GM19463 (cell line): ENCODE results near the gene DISP1.

Experiments
- ATAC-seq: cut with Tn5 transposase; IDR thresholded peaks from one replicate; pipeline ENCODE4 v1.9.1; 2021; ENCODE audit warnings: mild to moderate bottlenecking, moderate library complexity; ENCODE audit not compliant: unreplicated experiment

The DISP1 gene

DNA sequence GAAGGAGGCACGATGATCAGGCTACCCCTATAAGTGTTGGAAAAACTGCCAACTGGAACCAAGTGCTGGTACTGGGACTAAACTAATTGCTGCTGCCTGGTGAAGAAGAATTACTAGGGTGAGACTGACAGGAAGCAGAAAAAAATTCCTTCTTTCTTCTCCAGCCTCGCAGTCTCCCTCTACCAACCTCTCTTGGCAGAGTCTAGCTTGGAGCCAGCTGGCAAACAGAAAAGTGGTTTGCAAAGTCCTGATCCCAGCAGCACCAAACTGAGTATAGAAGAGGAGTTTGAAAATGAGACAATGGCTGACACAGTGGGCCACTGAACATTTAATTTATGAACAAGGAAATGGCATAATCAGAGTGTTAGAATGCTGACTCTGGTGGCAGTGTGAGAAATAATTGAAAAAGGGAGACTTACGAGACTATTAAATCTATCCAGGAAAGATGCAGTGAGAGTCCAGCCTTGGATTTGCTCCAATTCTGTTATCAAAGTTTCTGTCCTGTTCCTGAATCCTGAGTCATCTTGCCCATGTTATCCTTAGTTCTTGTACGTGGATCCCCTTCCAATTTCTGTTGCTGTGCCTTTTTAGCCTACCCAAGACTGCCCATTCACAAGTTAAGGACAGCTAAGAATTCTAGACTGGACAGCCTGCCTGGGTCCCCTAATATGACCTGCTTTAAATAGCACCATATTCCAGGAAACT lies 23.7 kb upstream of the DISP1 start:
- ATAC-seq, result no peak

DNA sequence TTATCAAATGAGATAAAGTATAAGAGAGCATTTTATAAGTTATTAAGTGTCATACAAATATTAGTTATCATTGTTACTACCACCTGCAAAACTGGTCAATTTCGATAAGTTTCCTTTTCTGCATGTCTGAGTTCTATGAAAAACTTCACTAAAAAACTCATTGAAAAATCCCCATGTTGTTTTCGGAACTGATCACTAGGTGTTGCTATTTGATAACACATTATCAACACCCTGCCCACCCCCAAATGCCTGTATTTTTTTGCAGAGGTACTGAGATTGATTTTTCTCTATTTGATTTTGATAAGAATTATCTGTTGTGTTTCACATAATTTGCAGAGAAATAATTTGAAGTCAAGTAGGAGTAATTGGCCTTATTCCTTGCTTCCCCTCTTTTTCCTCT lies 22.1 kb upstream of the DISP1 start:
- ATAC-seq, result no peak

- no peak for ATAC-seq
These were observed 20.0 kb upstream of the DISP1 start for GRCh38 chr1:222794656-222795474.

GRCh38 chr1:222798116-222798515 lies 16.7 kb upstream of the DISP1 start:
- ATAC-seq, result no peak

GRCh38 chr1:222798975-222799374 lies 15.9 kb upstream of the DISP1 start:
- ATAC-seq, result no peak

DNA sequence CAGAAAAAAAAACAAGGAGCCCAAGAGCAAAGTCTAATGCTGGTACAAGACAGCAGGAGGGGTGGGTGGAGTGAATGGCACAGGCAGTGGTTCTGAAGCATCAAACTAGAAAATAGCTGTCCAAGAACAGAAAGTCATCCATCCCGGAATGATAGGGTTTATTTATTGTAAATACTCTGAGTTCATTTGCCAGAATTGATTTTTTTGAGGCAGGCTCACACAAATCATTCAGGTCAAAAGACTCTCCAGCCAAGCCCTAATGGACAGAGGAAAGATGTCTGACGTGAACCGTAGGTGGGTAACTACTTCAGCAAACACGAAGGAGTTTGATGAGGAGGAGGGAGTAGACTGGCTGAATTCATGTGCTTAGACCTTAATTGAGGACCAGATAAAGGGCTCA lies 13.8 kb upstream of the DISP1 start:
- no peak for ATAC-seq

DNA sequence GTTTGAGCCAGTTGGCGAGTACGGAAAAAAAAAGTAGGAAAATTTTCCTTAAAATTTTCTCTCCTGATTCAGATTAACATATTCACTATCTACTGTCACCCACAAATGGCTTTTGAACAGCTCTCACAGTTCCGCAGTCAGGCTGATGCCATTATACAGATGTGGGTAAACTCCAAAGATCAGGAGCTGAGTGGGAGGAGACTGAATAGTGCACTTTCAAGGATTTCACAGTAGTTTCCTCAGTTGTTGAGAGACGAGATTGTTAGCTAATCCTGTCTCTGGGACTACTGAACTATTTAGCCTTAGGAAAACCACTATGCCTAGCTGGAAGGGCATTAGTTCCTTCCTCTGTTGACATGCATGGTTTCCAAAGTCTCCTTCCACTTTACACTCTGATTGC lies 3.2 kb upstream of the DISP1 start:
- no peak for ATAC-seq

DNA sequence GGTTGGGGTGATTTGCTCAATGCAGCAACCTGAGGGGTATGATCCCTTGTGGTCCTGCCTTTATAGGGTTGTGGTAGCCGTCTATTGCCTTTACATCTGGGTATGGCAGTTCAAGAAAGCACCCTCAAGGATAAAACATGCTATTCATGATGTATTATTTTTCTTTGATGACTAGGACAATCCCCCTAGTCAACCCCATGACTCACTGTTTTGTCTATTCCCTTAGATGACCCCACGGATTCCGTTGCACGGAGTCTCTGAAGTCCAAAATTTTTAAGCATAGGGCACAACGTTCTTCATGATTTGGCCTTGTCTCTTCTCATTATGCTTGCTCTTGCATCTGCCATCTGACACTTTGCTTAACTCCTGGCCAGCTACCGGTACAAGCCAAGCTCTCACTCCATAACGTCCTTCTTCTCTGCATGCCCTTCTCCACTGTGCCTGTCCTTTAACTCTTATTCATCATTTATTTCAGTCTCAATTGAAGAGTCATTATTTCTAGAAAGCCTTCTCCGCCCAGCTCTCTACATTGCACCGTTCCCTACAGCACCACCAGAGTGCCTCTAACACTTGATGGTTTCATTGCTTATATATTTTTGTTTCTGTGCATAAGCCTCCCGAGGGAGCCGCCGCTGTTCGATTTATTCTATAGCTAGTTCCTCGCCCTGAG lies 838 bp upstream of the DISP1 start:
- no peak for ATAC-seq

DNA sequence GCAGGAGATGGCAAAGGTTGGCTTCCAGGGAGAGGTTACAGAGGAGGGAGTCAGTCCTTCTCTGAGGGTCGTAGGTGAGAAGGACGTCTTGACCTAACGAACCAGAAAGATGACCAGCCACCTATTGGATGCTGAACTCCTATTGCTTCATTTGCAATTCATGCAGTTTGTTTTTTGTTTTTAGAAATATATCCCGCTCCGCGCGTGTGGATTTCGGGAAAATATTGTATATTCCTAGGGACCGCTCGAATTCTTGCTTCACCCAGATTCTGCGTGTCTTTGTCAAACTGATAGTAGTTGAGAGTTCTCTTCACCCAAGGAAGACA lies 564 bp downstream of the DISP1 start:
- no peak for ATAC-seq

DNA sequence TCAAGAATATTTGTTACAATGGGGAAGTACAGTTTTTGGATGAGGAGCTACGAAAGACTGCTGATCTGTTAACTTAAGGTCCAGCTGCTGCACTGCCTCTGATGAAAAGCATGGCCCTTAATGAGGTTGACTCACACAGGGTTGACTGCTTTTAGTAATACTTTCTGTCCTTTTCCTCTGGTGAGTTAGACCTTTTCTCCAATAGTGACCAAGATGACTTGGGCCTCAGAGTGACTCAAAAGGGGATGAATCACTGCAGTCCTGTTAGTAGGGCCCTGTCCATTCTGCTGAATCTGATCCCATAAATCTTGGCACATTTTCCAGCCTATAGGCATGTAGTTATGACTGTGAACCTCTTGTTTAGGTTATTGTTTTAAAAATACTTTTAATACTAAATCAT lies 2.7 kb downstream of the DISP1 start:
- ATAC-seq, result no peak

DNA sequence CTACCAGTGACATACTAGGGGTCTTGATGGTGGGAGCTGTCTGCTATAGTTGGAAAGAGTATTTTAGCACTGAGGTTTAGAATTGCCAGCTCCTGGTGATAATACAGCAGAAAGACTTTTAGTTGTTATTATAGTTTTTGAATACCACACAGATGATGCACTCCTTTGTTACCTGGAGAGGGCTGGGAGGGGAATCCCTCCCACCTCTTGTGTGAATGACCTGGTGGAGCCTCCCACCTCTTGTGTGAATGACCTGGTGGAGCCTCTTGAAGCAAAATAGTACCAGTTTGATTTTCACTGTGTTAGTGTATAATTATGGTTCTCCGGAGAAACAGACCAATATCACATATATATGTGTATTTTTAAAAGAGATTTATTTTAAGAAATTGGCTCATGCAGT lies 3.3 kb downstream of the DISP1 start:
- ATAC-seq, result no peak

- ATAC-seq, result no peak
These were observed 5.4 kb downstream of the DISP1 start for GRCh38 chr1:222820171-222820712.

DNA sequence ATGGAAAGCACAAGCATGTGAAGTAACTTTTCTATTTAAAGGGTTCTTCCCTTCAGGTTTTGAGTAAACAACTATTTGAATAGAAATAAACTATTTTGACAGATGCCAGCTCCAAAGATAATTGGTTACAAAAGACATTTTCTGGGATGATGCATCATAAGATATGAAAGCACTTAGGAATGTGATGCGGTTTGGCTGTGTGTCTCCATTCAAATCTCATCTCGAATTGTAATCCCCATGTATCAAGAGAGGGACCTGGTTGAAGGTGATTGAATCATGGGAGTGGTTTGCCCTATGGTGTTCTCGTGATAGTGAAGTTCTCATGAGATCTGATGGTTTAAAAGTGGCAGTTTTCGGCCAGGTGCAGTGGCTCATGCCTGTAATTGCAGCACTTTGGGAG lies 6.4 kb downstream of the DISP1 start:
- ATAC-seq, result no peak

DNA sequence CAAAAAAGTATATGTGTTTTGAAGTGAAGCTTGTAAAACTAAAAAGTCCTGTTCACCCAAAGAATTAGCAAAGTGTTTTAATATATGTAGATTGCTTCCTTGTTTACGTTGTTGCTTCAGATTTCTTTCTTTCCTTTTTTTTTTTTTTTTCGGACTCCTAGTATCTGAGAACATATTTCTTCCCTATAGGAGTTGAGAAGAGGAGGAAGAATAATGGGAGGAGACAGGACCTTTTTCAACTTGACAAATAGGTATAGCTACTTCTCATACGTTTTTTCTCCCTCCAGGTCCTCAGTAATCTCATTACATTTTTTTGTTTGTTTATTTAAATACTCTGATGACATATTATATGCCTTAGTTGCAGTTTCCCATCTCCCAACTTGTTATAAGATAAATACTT lies 8.9 kb downstream of the DISP1 start:
- no peak for ATAC-seq

- ATAC-seq, result no peak
These were observed 9.8 kb downstream of the DISP1 start for GRCh38 chr1:222824641-222825040.

DNA sequence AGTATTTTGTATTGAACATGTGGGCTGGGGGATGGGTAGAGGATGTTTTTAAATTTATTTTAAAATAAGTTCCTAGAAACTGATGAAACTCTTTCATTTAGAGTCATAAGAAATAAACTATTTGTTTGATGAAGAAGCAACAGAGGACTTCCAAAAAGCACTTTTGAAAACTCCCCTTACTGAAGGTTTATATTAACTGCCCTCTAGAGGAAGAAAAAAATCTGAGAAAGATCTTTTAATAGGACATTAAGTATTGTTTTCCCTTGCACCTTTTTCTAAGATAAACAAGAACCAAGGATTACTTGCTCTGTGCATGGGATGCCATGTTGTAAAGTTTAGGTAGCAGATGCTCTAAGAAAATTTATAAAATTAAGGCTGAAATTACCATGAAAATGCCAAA lies 14.1 kb downstream of the DISP1 start:
- no peak for ATAC-seq

DNA sequence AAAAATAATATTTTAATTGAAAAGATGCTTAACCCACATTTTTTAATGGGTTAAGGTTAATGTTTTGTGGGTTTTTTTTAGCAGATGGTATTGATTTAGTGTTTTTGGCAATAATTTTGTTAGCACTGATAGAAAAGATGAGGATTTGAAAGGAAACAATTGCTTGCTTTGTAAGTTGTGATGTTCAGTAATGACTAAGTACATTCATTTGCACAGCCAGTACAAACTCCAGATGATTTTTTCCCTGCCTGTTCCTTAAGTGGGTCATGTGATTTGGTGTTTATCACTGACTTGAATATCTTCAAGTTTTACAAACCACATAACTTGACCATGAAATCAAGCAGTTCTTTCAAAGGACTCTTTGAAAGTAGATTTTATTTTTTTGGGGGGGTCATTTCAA lies 15.0 kb downstream of the DISP1 start:
- no peak for ATAC-seq

DNA sequence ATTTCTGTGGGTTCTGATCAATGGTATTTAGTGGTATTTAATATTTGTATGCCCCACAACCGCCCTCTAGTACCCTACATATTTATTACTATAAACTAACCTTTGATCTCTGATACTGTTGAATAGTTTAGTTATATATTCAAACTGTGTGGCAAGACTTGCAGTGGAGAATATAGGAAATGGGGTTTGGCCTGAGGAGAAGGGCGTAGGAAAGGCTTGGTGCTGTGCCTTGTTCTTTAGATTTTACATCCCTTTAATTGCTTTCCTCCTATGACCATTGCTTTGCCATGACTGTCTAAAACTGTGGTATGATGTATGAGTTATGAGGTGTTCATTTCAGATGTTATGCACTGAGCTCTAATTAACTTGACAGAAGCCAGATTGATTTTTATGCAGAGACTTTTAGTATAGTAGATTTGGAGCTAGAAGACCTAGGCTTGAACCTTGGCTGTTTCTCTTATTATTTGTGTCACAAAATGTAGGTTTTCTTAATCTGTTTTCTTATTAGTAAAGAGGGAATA lies 18.6 kb downstream of the DISP1 start:
- ATAC-seq, result no peak

DNA sequence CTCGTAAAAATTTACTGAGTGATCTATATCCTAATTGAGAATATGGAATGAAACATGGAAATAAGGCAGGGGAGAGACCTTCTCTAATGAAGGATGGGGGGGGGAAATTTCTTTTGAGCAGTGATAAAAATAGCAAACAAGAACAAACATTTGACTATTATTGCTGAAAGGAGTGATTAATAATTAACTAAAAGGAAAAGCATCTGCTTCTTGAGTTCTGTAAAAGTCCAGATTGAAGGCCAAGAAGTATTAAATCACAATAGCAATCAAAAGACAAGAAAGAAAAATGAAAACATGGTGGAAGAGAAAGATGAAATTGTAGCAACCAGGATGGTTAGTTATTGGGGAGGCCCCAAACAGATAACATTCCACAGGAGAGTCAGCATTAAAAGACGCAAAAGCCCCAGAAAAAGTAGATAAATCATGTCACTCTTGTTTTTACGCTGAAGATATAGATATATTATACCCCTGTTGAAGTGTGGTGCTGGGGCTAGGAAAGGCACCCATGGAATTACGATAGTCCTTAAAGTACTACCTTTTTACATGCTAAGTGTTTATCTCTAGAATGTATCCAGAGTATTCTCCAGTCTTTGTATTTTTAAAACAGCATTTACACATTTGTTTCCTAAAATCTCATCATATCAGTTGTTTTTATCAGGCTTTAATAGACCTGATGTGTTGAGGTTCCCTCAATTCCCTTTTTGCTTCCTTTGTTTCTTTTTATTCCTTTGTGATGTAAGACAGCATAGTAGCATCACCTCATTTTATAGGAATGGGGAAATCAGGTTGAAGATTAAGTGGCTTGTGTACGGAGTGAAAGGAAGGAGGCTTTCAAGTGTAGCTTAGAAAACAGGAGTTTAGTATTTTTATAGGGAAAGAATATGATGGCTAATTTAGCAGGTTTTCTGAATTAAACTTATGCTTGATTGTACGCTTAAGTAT lies 28.9 kb downstream of the DISP1 start:
- ATAC-seq, result no peak

- ATAC-seq, result no peak
These were observed 29.6 kb downstream of the DISP1 start for GRCh38 chr1:222844411-222844779.

GRCh38 chr1:222845763-222846162 lies 30.9 kb downstream of the DISP1 start:
- ATAC-seq, result no peak
